ENCODE results near the gene ELMOD3. TPM values are rescaled to one million over a fixed set of nuclear protein-coding genes. Genes with fewer than 3 reads are reported as not detected.

ELMOD3 gene
- total and polyA plus RNA-seq, 9 of the 15 experiments (the other 6 are each of a cell fraction or from before 2014, with no cell fraction given): 2.7 to 18.7 (median 11.6) TPM

GRCh38 chr2:85355073-85355410 is 473 bp downstream of the ELMOD3 start:
- TSS peak; percentile 75 for BruUV-seq (replicated peaks)
- in situ Hi-C loops (cut with MboI): no loop called here
- 4% methylated on average over 10 of the region's 10 CpGs for WGBS (ENCODE audit: insufficient coverage, low coverage, missing lambda C conversion rate)
- Histone ChIP-seq H3K4me1 (replicated peaks in 1 of 2; ENCODE audit: control insufficient read depth in 2 of 2, insufficient read depth in 2 of 2, low read length in 2 of 2) (peaks cover 9 to 15% of the 10 kb centered on the region in 2 experiments), H3K27me3 (ENCODE audit: control insufficient read depth in 2 of 2, insufficient read depth in 2 of 2, low read length in 2 of 2) (no peaks in the 10 kb centered on the region), H3K4me3 (peak overlapping the region; percentile 83), H2AFZ (ENCODE audit: low read depth, low read length) (peak overlapping the region; percentile 97), H3K9ac (ENCODE audit: insufficient read depth in 1 of 2, low read depth in 2 of 2, low read length in 2 of 2) (peak overlapping the region; percentile 91 to 94), H3K4me2 (ENCODE audit: insufficient read depth, low read length) (peak overlapping the region; percentile 100), H3K36me3 (ENCODE audit: control insufficient read depth, insufficient read depth, low read length) (peaks cover 51% of the 10 kb centered on the region; the same call in 2 of the 3 replicates), H3K9me1 (ENCODE audit: control insufficient read depth, insufficient read depth, low read length) (no peaks in the 10 kb centered on the region), H4K20me1 (replicated peaks; ENCODE audit: control insufficient read depth, insufficient read depth, low read length) (no peaks in the 10 kb centered on the region), H3K27ac (ENCODE audit: extremely low read depth, low read depth, low read length) (peak overlapping the region; percentile 84), H3K79me2 (ENCODE audit: control insufficient read depth, insufficient read depth, low read length) (peaks cover 32% of the 10 kb centered on the region), H3K9me3 (replicated peaks; ENCODE audit: control insufficient read depth, insufficient read depth, low read depth, low read length) (no peaks in the 10 kb centered on the region)
- peak in 2 of 4 experiments; percentile 11 to 24 for DNase-seq (ENCODE audit: extremely low read depth in 1 of 4, low spot score in 3 of 4)
- intact Hi-C loops (cut with micrococcal nuclease): no loop called here
- ChIA-PET POLR2A (interaction anchor here (0.7 to 2.5 kb wide), 12 partner anchors 10 to 240 kb away, joined by 3 to 15 read pairs (median 6); partner anchors contain the start of genes MAT2A and RNF181), CTCF (ENCODE audit: low intra/inter-chr PET ratio) (no interaction called here)
- ATAC-seq: peak; percentile 4
- no peak for FAIRE-seq
- TF ChIP-seq TFE3 (CRISPR knock-in tag; IDR thresholded peaks at IDR 0.05) (no peak), SMARCE1 (IDR thresholded peaks at IDR 0.05) (0 out of 2 replicates have a peak, but pooled peaks have one; percentile 22), ZNF407 (IDR thresholded peaks at IDR 0.05; ENCODE audit: low read depth) (no peak), SAP30 (IDR thresholded peaks at IDR 0.05; ENCODE audit: borderline replicate concordance, insufficient read depth, low read depth, low read length, poor library complexity, severe bottlenecking) (peak; percentile 3), SNAPC5 (CRISPR knock-in tag; IDR thresholded peaks at IDR 0.05) (no peak), DACH1 (IDR thresholded peaks at IDR 0.05; ENCODE audit: partially characterized antibody) (no peak)

Data from K562 (cell line).